ENCODE measurements around the gene MYBBP1A. TPM values are rescaled to one million over a fixed set of nuclear protein-coding genes. Genes with fewer than 3 reads are reported as not detected.

Gene MYBBP1A
- total and polyA plus RNA-seq, 2 experiments from 2014 or later, result 70.7 to 213 TPM

- Mint-ChIP-seq H3K36me3 (ENCODE audit: low read depth) (peaks cover 79% of the 10 kb centered on the region), H3K9me3 (no peaks in the 10 kb centered on the region), H3K4me1 (peaks cover 6% of the 10 kb centered on the region; the same call in 1 of the 3 replicates), H3K27ac (no peak overlapping the region), H3K27me3 (ENCODE audit: insufficient read depth, low read depth, poor library complexity) (peaks cover 29% of the 10 kb centered on the region), H3K4me3 (no peak overlapping the region)
- H4K20me1 ChIP-seq (replicated peaks; ENCODE audit: insufficient read depth), result peaks cover 21% of the 10 kb centered on the region
- ATAC-seq (no peak), DNase-seq (ENCODE audit: low spot score) (no peak)
- H3K4me2 ChIP-seq, result no peak overlapping the region
- H3K4me3 ChIP-seq, result no peak overlapping the region
- H3K27ac ChIP-seq (ENCODE audit: low read depth), result no peak overlapping the region
- no peaks in the 10 kb centered on the region for H3K27me3 ChIP-seq (ENCODE audit: insufficient read depth)
- H3F3A ChIP-seq (replicated peaks; ENCODE audit: low read depth), result 0 out of 2 replicates have a peak, but pooled peaks cover 2% of the 10 kb centered on the region
- TF ChIP-seq NANOG (IDR thresholded peaks at IDR 0.05; ENCODE audit: borderline replicate concordance) (no peak), EZH2 (IDR thresholded peaks at IDR 0.05; ENCODE audit: low read depth, unreplicated experiment) (no peak), JUNB (IDR thresholded peaks at IDR 0.05; ENCODE audit: unreplicated experiment) (no peak), ZNF114 (CRISPR knock-in tag; IDR thresholded peaks at IDR 0.05) (no peak), EZH2phosphoT487 (IDR thresholded peaks at IDR 0.05; ENCODE audit: unreplicated experiment) (no peak), STAT1 (IDR thresholded peaks at IDR 0.05; ENCODE audit: unreplicated experiment) (no peak), ZNF462 (CRISPR knock-in tag; IDR thresholded peaks at IDR 0.05) (no peak), POLR2AphosphoS5 (IDR thresholded peaks at IDR 0.05; ENCODE audit: low read depth) (no peak), CREB1 (CRISPR knock-in tag; IDR thresholded peaks at IDR 0.05; ENCODE audit: low read depth) (no peak), ZNF331 (CRISPR knock-in tag; IDR thresholded peaks at IDR 0.05; ENCODE audit: low read depth) (no peak), REST (IDR thresholded peaks at IDR 0.05; ENCODE audit: unreplicated experiment) (no peak)
- TF ChIP-seq, protein P1, sequence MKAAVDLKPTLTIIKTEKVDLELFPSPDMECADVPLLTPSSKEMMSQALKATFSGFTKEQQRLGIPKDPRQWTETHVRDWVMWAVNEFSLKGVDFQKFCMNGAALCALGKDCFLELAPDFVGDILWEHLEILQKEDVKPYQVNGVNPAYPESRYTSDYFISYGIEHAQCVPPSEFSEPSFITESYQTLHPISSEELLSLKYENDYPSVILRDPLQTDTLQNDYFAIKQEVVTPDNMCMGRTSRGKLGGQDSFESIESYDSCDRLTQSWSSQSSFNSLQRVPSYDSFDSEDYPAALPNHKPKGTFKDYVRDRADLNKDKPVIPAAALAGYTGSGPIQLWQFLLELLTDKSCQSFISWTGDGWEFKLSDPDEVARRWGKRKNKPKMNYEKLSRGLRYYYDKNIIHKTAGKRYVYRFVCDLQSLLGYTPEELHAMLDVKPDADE (IDR thresholded peaks at IDR 0.05), result no peak
- TF ChIP-seq, protein P2, sequence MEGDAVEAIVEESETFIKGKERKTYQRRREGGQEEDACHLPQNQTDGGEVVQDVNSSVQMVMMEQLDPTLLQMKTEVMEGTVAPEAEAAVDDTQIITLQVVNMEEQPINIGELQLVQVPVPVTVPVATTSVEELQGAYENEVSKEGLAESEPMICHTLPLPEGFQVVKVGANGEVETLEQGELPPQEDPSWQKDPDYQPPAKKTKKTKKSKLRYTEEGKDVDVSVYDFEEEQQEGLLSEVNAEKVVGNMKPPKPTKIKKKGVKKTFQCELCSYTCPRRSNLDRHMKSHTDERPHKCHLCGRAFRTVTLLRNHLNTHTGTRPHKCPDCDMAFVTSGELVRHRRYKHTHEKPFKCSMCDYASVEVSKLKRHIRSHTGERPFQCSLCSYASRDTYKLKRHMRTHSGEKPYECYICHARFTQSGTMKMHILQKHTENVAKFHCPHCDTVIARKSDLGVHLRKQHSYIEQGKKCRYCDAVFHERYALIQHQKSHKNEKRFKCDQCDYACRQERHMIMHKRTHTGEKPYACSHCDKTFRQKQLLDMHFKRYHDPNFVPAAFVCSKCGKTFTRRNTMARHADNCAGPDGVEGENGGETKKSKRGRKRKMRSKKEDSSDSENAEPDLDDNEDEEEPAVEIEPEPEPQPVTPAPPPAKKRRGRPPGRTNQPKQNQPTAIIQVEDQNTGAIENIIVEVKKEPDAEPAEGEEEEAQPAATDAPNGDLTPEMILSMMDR (conservative IDR thresholded peaks at IDR 0.05; ENCODE audit: low read depth in 2 of 2), result no peak
- peaks cover 9% of the 10 kb centered on the region for H3K36me3 ChIP-seq (ENCODE audit: insufficient read depth)
- H3K4me1 ChIP-seq (ENCODE audit: insufficient read depth), result no peaks in the 10 kb centered on the region
- H3K9me2 ChIP-seq (ENCODE audit: insufficient read depth), result no peaks in the 10 kb centered on the region
- H2AFZ ChIP-seq, result no peak overlapping the region
- H3K79me2 ChIP-seq (replicated peaks; ENCODE audit: insufficient read depth), result no peaks in the 10 kb centered on the region
These were observed 12.4 kb downstream of the MYBBP1A start for GRCh38 chr17:4542726-4543191.
